ENCODE measurements around the gene WNK1. TPM values are rescaled to one million over a fixed set of nuclear protein-coding genes. Genes with fewer than 3 reads are reported as not detected.

WNK1 gene
- total and polyA plus RNA-seq, 2 donors (not counting 3 experiments of a cell fraction or from before 2014, with no cell fraction given): 46.3 to 108 TPM

GRCh38 chr12:709455-710020 is 42.8 kb upstream of the WNK1 start:
- Histone ChIP-seq H3K27me3 (ENCODE audit: control insufficient read depth in 2 of 2, insufficient read depth in 2 of 2, low read length in 2 of 2) (peaks cover 2 to 3% of the 10 kb centered on the region in 2 experiments), H3K4me1 (ENCODE audit: control insufficient read depth, extremely low read depth, insufficient read depth, low read length) (no peaks in the 10 kb centered on the region), H3K4me3 (replicated peaks in 1 of 3; ENCODE audit: insufficient read depth in 1 of 3, low read depth in 1 of 3, low read length in 3 of 3) (no peak overlapping the region), H4K20me1 (replicated peaks; ENCODE audit: control insufficient read depth, extremely low read depth, insufficient read depth, low read length) (no peaks in the 10 kb centered on the region), H3K36me3 (ENCODE audit: control insufficient read depth in 2 of 2, extremely low read depth in 1 of 2, insufficient read depth in 2 of 2, low read length in 2 of 2) (no peaks in the 10 kb centered on the region), H2AFZ (ENCODE audit: low read depth, low read length) (no peak overlapping the region), H3K4me2 (ENCODE audit: insufficient read depth, low read length) (no peak overlapping the region), H3K27ac (ENCODE audit: insufficient read depth, low read depth, low read length) (no peak overlapping the region), H3K9ac (replicated peaks; ENCODE audit: extremely low read depth, insufficient read depth, low read length) (no peak overlapping the region), H3K9me3 (replicated peaks; ENCODE audit: control insufficient read depth, insufficient read depth, low read length) (no peaks in the 10 kb centered on the region), H3K79me2 (ENCODE audit: control insufficient read depth, insufficient read depth, low read length) (no peaks in the 10 kb centered on the region), H3K9me1 (replicated peaks; ENCODE audit: control insufficient read depth, extremely low read depth, insufficient read depth, low read length) (no peaks in the 10 kb centered on the region)
- intact Hi-C loops (cut with micrococcal nuclease) (no loop called here), dilution Hi-C loops (cut with MboI; ENCODE audit: extremely low pct_ligation_motif_present, low sequenced_read_pairs) (no loop called here)
- BruUV-seq (replicated peaks): no TSS peak
- FAIRE-seq: no peak
- CTCF ChIA-PET: interaction anchor here (0.9 kb wide), 1 partner anchor 41 kb away, joined by 4 read pairs; no protein-coding TSS in a partner anchor
- POLR2A ChIA-PET: interaction anchor here (0.6 kb wide), 1 partner anchor 814 kb away, joined by 4 read pairs; no protein-coding TSS in a partner anchor
- DNase-seq (ENCODE audit: low read depth, low spot score): no peak
- TF ChIP-seq POLR2A (IDR thresholded peaks at IDR 0.05; ENCODE audit: low read depth, low read length) (no peak), POLR2AphosphoS5 (IDR thresholded peaks at IDR 0.05; ENCODE audit: insufficient read depth, low read depth, low read length) (no peak), CTCF (IDR thresholded peaks at IDR 0.05; ENCODE audit: extremely low read depth in 1 of 2, insufficient read depth in 1 of 2, low read depth in 1 of 2, low read length in 2 of 2) (no peak), EZH2 (IDR thresholded peaks at IDR 0.05; ENCODE audit: borderline replicate concordance, low read depth, low read length, severe bottlenecking) (no peak), FOS (IDR thresholded peaks at IDR 0.05; ENCODE audit: borderline replicate concordance, insufficient read depth, low read length) (no peak), MYC (IDR thresholded peaks at IDR 0.05; ENCODE audit: low read depth, low read length) (no peak), GATA2 (IDR thresholded peaks at IDR 0.05; ENCODE audit: insufficient read depth, insufficient read length, low read depth, low read length) (no peak)

Data from endothelial cell of umbilical vein (primary cell).